HG03439 (cell line): ENCODE data around the gene SEMA5A.

ENCODE experiments used
- ATAC-seq: cut with Tn5 transposase; IDR thresholded peaks from one replicate; pipeline ENCODE4 v1.9.1; 2021; ENCODE audit warnings: mild to moderate bottlenecking, moderate library complexity; ENCODE audit not compliant: unreplicated experiment

SEMA5A gene

DNA sequence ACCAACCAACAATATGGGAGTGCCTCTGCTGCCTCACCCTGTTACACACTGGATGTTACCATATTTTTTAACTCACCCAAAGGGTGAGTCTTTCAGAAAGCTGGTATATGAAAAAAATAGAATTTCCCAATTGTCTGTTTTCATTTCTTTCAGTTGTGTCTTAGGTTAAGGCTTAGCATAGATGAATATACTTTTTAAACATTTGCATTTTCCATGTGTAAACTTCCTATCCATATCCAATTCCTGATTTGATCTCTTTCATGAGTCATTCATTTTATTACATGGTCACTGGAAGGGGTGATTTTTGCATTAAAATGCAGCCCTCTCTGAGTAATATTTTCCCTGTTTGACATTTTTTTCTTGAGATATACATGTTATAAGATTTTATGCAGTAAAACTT lies 406.5 kb downstream of the SEMA5A start:
- no peak for ATAC-seq

DNA sequence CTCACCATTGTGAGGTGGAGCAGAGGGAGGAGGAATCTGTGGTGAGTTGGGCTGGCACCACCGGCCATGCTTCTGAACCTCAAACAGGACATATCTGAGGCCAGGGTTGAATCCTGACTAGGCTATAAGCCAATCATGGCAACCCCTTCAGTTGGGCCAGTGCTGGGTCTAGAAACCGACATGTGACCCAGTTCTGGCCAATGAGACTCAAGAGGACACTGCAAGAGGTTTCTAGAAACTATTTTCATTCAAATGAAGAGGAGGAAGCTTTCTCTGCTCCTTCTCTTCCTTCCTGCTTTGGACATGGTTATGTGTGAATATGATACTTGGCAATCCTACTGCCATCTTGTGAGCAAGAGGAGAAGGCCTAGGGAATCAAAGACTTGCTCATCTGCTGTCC lies 417.7 kb downstream of the SEMA5A start:
- ATAC-seq, result no peak

DNA sequence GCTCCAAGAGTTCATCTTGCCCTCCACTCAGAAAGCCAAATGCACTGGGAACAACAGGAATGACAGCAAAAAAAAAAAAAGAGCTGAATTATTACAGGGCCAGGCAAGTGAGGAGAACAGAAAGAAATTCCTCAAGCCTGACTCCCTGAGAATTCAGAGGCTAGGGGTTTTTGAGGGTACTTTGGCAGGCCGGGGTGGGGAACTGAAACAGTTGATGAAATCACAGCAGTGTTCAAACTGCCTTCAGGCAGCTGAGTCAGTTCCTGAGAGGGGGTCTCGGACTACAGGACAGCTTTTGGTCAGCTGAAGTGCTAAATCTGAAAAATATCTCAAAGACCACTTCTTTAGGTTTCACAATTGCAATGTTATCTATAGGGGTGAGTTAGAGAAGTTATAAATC lies 419.4 kb downstream of the SEMA5A start:
- no peak for ATAC-seq

DNA sequence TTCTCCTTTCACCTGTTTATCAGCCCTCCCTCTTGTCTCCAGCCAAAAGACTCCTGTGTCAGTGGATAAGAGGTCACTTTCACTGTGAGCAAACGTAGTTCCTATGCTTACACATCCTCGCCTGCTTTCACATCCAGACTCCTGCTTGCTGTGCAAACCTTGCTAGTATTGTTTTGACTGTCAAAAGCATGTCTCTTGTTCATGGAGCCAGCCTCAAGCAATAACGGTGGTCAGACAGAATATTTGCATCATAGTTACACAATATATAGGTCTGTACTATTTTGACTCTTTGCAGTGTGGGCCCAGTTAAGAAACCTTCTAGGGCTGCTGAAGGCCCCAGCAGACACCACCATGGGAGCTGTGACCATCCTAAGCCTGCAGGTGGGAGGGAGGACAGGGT lies 420.0 kb downstream of the SEMA5A start:
- ATAC-seq, result no peak

DNA sequence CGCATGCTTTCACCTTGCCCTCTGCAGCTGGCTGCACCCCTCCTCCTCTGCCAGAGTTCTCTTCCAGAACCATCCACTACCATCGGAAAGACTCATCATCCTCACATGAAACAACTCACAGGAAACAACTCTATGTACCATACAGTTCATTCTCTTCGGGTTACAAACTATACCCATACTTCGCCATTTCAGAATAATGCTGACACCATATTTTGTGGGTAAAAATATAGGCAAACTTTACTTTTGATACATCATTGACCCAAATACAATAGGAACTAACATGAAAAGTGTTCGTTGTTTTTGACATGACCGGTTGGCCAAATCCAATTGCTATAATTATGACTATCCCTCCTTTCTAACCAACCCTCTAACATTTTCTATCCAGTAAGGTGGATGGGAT lies 421.0 kb downstream of the SEMA5A start:
- ATAC-seq, result no peak

DNA sequence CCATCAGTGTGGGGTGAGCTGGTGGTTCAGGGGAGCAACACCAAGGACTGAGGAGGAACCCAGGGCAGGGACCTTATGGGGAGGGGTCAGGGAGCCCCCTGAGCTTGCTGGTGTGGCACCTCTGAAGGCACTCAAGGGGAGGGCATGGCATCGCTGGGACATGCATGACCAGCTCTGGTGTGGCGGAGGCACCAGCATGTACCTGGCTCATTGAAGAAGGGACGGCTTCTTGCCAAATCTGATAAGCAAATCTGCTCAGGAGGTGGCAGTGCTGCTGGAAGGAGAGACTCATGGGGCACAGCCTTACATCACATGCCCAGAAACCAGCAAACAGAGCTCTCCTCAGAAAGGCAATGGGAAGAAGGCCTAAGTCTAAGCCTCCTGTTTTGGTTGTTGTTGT lies 421.8 kb downstream of the SEMA5A start:
- no peak for ATAC-seq

DNA sequence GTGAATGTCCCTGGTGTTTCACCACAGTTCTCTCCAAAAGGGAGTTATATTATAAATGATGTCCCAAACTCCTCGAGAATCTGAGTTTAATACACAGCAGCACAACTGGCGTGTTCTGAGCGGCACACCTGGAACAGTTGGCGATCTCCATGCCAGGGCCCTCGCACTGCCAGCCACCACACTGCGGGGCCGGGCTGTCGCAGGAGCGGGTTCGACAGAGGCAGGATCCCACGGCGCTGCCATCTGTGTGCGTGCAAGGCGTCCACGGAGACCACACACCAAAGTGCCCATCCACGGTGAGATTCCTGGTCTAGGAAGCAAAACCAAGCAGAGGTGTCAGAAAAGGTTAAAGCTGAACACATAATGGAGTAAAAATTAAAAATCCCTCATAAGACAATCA lies 423.3 kb downstream of the SEMA5A start:
- no peak for ATAC-seq

DNA sequence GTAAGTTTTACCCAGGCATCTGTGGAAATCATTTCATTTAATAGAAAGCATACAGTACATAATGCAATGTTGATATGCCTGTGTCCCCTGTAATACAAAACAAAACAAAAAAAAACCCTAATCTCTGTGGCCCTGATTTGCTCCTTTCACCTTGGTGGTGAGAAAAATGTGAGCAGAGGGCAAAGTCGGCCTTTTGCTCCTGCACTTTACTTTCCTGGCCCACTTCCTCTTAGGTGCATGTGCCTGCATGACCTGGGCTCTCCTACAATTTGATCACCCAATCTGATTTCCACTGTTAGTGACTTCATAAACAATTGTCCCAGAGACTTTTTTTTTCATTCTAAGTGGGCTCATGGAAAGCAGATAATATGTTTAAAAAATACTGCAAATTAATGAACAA lies 424.3 kb downstream of the SEMA5A start:
- ATAC-seq, result no peak

DNA sequence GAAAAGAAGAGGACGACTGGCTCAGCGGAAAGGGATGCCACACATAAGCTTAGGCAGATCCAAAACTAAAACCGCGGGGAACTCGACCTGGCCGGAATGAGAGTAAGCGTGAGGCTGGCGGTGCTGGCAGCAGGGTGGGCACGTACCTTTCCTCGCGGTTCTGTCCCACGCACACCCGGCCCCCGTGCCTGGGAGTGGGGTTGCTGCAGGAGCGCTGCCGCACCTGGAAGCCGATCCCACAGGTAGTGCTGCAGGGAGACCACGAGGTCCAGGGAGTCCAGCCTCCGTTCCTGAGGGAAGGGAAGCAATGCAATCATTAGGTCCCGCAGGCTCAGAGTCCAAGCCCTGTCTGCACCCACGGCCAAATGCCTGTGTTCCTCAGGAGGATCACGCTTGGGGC lies 427.0 kb downstream of the SEMA5A start:
- no peak for ATAC-seq

DNA sequence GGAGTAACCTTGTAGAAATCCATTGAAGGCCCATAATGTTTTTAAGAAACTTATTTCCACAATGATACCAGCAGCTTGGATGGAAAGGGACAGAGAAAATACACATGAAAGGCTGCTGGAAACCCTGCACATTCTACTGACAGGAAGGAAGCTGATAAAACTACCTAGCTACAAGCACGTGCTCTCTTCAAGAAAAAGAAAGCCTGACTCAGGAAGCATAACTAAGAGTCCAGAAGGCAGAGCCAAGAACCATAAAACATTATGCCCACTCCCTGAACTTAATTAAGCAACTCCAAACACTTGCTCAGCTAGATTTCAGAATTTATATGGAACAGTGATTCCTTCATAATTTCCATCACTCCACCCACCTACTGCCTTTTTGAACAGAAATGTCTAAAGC lies 430.8 kb downstream of the SEMA5A start:
- no peak for ATAC-seq

DNA sequence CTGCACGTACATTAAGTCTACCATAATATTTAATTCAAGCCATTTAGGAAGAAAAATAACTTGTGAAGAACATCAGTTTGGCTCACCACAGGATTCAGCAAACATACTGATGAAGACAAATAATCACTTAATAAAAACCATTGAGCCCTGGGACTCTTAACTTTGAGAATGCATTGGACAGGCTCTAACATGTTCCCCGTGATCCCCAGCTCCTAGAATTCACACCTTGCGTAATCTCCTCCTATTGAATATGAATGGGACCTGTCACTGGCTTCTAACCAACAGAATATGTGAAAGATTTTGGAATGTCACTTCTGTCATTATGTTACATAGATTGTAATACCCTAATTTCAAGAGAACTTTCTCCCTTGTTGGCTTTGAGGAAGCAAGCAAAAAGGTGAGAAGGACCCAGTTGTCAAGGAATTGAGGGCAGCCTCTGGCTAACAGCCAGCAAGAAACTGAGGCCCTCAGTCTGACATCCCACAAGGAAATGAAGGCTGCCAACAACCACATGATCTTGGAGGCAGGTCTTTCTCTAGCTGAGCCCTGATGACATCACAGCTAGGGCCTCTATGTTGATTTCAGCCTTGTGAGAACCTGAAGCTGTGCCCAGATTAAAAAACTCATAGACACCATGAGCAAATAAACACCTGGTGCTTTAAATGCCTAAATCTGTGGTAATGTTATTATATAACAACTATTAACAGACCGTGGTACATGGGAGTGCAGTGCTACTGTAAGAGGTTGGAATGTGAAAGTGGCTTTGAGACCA lies 433.2 kb downstream of the SEMA5A start:
- no peak for ATAC-seq

DNA sequence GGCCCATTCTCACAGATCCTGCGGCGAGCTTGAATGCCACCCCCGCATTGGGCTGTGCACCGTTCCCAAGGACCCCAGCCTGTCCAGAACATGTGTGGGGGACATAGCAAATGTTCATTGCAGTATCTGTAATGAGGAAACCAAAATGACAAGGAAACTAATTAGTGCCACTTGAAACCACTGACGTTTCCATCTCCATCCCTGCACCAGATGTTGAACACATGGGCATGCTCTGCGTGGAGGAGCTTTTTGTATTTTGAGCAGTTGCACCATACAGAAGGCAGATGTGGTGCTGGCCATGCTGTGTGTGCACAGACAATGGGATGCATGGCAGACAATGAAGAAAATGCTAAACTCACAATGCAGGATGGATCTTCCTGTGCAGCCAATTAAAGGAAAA lies 437.7 kb downstream of the SEMA5A start:
- ATAC-seq, result no peak

DNA sequence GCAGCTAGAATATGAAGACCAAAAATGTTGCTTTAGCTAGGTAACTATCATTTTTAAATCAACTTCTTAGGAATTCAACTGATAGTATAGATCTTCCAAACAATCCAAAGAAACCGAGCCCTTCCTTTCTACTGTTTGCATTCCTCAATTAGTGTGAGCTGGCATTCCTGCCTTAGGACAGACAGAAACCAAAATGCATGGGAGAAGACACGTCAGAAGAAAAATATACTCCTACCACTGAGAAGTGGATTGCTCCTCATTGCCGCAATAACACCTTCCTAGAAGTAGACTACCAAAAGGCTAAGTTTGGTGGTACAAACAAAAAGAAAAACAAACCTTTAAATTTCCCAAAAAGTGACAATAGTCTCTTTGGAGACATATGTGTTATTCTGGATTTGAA lies 440.0 kb downstream of the SEMA5A start:
- ATAC-seq, result no peak

DNA sequence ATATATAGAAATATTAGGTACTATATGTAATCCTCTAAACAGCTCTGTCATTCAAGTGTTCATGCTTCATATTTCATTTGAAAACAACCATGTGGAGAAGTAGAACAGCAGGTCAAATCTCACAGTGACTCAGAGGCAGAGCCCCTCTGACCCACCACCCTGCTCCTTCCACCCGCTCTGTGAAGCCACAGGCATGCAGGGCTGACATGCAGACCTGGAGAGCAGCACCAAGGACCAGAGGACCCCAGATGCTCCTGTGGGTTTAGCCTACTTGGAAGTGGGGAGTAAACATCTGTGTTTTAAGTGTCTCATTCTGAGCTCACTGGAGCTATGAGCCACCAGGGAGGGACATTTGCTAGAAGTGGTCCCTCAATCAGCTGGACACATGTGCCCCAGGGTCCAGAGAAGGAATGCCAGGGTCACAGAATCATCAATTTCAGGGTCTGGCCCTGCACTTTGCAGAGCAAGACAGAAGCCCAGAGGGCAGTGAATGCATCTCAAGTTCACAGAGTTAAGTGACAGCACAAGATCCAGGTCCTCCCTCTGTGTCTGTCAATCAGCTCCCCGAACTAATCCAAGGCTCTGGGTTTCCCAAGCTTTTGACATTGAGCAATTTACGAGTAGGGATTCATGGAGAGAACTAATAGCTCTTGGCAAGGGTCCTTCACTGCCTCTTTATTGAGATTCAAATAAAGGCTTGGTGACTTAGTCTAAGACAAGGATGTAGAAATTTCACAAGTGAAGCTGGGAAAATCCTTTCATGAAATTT lies 441.1 kb downstream of the SEMA5A start:
- no peak for ATAC-seq

DNA sequence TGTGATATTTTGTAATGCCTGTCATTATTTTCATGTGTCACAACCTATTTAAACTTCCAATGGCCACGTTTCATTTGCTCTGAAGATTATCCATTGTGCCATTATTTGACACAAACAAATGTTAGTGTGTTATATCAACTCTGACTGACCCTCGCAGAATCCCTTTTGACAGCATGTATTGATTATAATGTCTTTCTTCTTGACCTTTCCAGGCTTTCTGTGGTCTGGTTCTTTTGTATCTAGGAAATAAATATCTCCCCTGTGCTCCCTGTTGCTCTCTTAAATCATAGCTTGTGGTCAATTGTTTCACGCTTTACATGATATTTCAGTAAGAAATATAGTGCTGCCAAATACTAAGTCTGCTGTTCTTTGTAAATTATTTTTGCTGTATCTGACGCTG lies 442.6 kb downstream of the SEMA5A start:
- no peak for ATAC-seq

DNA sequence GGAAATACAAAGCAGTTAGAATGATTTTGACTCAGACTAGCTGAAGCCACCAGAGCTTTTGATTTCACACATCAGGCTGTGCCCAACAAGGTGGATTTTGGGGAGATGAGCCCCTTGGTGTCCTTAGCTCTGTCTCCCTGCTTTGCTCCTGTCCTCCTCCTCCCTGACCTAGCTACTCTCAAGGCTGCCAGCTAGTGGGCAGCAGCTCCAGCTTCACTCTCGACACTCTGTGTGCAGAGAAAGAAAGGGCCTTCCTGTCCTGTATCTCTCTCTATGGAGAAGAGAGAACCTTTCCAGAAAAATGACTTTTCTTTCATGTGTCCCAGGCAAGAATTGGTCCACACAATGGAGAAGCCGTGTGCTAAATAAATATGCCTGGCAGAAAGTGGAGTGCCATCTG lies 446.2 kb downstream of the SEMA5A start:
- no peak for ATAC-seq

DNA sequence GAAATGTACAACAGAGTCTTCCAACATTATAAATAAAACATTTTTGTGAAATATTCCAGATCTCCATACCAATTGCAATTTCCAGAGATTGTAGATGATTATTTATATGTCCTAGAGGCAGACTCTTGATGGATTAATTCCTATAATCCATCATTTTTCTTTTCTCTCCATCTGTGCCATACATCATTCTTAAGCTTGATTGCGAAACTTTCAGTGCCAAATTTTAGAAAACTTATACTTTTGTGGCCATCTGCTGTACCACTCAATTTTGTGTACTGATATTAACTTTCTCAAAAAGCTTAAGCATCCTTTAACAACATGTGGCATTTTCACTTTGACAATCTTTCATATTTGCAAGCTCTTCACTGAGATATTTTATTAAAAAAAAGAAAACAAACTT lies 446.9 kb downstream of the SEMA5A start:
- no peak for ATAC-seq

DNA sequence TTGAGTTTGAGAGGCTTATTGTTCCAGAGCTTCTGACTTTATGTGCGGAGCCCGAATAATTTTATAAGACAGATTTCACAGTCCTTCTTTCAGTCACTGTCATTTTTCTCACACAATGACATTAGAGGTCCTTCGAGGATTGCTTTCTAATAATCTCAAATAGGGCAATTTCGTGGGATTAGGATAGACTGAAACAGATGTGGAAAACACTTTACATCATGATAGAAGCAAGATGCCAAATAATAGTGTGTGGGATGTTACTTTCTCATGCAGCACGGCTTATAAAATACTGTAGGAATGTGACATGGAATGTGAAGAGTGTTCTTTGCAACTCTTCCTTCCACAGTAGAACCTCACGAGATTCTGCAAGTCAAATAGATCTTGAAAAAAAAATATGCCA lies 451.3 kb downstream of the SEMA5A start:
- ATAC-seq, result no peak

DNA sequence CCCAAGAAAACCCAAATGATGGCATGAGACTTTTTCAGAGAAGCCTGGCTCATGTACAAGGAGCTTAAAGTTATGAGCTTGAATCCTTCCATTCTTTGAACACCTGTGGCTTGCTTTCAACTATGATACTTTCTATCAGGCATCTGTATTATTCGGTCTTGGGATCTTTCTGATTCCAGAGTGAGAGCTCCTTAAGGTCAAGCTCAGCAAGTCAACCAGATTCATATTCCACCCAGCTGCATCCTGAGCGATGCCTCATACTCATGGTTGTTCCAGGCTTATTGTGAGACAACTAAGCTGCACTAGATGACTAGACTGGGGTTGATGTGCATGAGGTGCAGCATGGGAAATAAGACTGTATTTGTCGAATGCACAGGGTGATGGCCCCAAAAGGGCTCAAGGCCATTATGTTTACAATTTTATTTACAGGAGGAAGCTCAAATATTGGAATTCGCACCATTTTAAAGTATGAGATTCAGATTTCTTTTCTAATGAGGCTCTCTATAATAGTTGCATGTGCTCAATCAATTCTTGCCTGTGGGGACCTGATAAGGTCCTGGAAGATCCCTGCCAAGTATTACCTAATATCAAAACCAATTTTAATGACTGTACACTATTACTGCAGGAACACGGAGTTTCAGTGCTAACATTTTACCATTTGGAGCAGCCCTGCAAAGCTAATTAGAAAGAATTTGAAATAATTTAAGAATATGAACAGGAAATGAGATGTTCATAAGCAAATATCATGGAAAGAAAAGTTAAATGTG lies 453.8 kb downstream of the SEMA5A start:
- no peak for ATAC-seq

DNA sequence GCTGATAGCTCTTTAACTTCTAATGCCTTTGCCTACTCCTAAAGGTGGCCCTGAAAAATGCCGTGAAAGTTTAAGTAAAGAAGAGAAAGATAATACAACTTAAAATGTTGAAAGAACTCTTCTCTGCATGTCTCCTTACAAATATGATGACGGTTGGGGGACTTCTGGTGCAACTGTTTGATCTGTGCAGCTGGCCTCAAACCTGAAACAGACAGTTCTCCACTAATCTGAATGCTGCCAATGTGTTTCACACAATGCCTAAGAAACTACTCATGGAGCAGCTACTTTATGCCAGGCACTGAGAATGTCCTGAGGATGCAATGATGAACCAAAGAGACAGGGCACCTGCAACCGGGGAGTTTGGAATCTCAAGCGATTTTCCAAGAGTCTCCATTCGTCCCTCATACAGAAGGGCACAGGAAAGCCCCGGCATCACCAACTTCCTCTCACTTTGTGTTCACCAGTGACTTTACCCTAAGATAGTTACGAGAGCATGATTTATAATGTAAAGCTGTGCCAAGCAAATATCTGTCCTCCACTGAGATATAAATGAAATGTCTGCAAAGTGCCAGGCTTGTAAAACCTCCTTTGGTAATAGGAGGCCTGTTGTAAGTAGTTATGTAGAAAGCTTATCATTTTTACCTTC lies 455.4 kb downstream of the SEMA5A start:
- ATAC-seq, result no peak

DNA sequence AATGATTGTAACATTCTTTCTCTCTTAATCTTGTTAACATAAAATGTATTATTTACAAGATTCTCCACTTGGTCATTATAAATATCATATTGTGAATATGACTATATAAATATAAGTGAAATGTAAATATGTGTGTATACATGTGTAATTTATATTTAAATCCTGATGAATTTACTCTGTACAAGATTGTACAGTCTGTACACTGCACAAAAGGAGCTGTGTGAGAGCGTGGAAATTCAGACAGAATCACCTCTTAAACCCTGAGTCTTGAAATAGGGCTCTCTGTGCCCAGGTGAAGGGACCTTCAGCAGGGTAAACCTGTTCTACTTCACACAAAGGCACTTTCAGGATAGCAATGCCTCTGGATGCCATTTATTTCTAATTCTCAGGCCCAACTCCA lies 456.0 kb downstream of the SEMA5A start:
- ATAC-seq, result no peak
